B cell (primary cell): ENCODE data around the gene MYO1E. TPM values are rescaled to one million over a fixed set of nuclear protein-coding genes. Genes with fewer than 3 reads are reported as not detected.

Experiments
- ATAC-seq: fragments of 200-7000 bp; cut with Tn5 transposase; one replicate; pipeline ENCODE4 v1.10.0; 2021; ENCODE audit warnings: low read depth, mild to moderate bottlenecking, moderate number of reproducible peaks, moderate library complexity
- CTCF ChIA-PET: fragments of 350-600 bp; sonication (Branson Sonifier 250); formaldehyde crosslinking; loops from one replicate; lab custom pipeline; 2021; ENCODE audit warnings: antibody characterized with exemption, inconsistent platforms; lab: Charles Lee
- POLR2A ChIA-PET: fragments of 350-600 bp; sonication (Branson Sonifier 250); formaldehyde crosslinking; loops from one replicate; lab custom pipeline; 2021; ENCODE audit warnings: antibody characterized with exemption; lab: Charles Lee
- DNase-seq: peaks from one replicate; pipeline ENCODE4 v3.0.0; 2013
- H2AFZ ChIP-seq: 2 replicates; pipeline ENCODE4 v1.6.1; 2012; ENCODE audit warnings: mild to moderate bottlenecking, low read depth, low read length; ENCODE audit not compliant: insufficient read depth, poor library complexity, severe bottlenecking
- H3K27ac ChIP-seq, 2 donors: 1 replicate in 1 of 2; 2 replicates in 1 of 2; pipeline ENCODE4 v1.5.1; 2012 to 2013; ENCODE audit warnings: low read length in 2 of 2, mild to moderate bottlenecking in 2 of 2, moderate library complexity in 1 of 2
- H3K27me3 ChIP-seq, 4 experiments: fragments of 200-600 bp in 1 of 4; sonication (generic) in 1 of 4; replicated peaks in 1 of 4; 1 replicate in 2 of 4; 2 replicates in 2 of 4; pipeline versions ENCODE4 v1.6.1 to v1.7.0; 2013 to 2016; ENCODE audit warnings: low read length in 3 of 4, mild to moderate bottlenecking in 2 of 4, mixed read lengths in 1 of 4, moderate library complexity in 1 of 4; ENCODE audit not compliant: insufficient read depth in 4 of 4, control insufficient read depth in 3 of 4; ENCODE audit errors: control extremely low read depth in 1 of 4
- H3K36me3 ChIP-seq, 2 experiments: replicated peaks in 1 of 2; 1 replicate in 1 of 2; 2 replicates in 1 of 2; pipeline versions ENCODE4 v1.6.1 to v1.7.1; 2013; ENCODE audit warnings: low read length in 1 of 2; ENCODE audit not compliant: insufficient read depth in 2 of 2, control insufficient read depth in 1 of 2; ENCODE audit errors: control extremely low read depth in 1 of 2, extremely low read depth in 1 of 2
- H3K4me1 ChIP-seq, 2 donors: fragments of 200-600 bp in 1 of 2; sonication (generic) in 1 of 2; 1 replicate in 1 of 2; 2 replicates in 1 of 2; pipeline versions ENCODE4 v1.5.1 to v1.6.1; 2013 to 2017; ENCODE audit warnings: low read length in 2 of 2; ENCODE audit not compliant: control insufficient read depth in 2 of 2, insufficient read depth in 2 of 2
- H3K4me2 ChIP-seq: replicated peaks from 2 replicates; pipeline ENCODE3; 2012; ENCODE audit warnings: mild to moderate bottlenecking, low read depth, low read length; ENCODE audit not compliant: poor library complexity, severe bottlenecking
- H3K4me3 ChIP-seq, 5 experiments: fragments of 200-600 bp in 1 of 5; sonication (generic) in 1 of 5; 1 replicate in 3 of 5; 2 replicates in 2 of 5; pipeline versions ENCODE4 v1.5.1 to v1.7.0; 2011 to 2016; ENCODE audit warnings: low read length in 4 of 5, mild to moderate bottlenecking in 4 of 5, low read depth in 2 of 5, control low read depth in 1 of 5, moderate library complexity in 1 of 5; ENCODE audit not compliant: insufficient read depth in 1 of 5; ENCODE audit errors: control extremely low read depth in 1 of 5, extremely low read depth in 1 of 5
- H3K79me2 ChIP-seq: fragments of 200-600 bp; sonication (generic); one replicate; pipeline ENCODE4 v1.6.0; 2016; ENCODE audit warnings: low read length; ENCODE audit not compliant: control insufficient read depth, insufficient read depth
- H3K9ac ChIP-seq: fragments of 200-600 bp; sonication (generic); 2 replicates; pipeline ENCODE4 v1.6.1; 2017; ENCODE audit warnings: mild to moderate bottlenecking, low read length, moderate library complexity
- H3K9me3 ChIP-seq, 3 donors: one replicate each; pipeline versions ENCODE4 v1.6.1 to v1.7.1; 2013; ENCODE audit warnings: low read length in 2 of 3; ENCODE audit not compliant: control insufficient read depth in 2 of 3, insufficient read depth in 1 of 3; ENCODE audit errors: control extremely low read depth in 1 of 3
- H4K20me1 ChIP-seq: 2 replicates; pipeline ENCODE4 v1.6.0; 2012; ENCODE audit warnings: mild to moderate bottlenecking, low read length; ENCODE audit not compliant: insufficient read depth, control insufficient read depth, poor library complexity, severe bottlenecking
- H3K27ac Mint-ChIP-seq: one replicate; pipeline ENCODE4 v1.8.0; 2021; ENCODE audit warnings: mixed read lengths
- H3K27me3 Mint-ChIP-seq: one replicate; pipeline ENCODE4 v1.8.0; 2021; ENCODE audit warnings: mixed read lengths
- H3K4me1 Mint-ChIP-seq: one replicate; pipeline ENCODE4 v1.8.0; 2021; ENCODE audit warnings: mixed read lengths
- H3K4me3 Mint-ChIP-seq: one replicate; pipeline ENCODE4 v1.8.0; 2021; ENCODE audit warnings: mixed read lengths
- H3K9me3 Mint-ChIP-seq: one replicate; pipeline ENCODE4 v1.8.0; 2022; ENCODE audit warnings: mixed read lengths; ENCODE audit not compliant: insufficient read depth
- EZH2 ChIP-seq: IDR thresholded peaks from 2 replicates; pipeline ENCODE4 v1.6.1; 2012; ENCODE audit warnings: borderline replicate concordance, low read depth, mild to moderate bottlenecking, moderate library complexity, low read length; ENCODE audit not compliant: insufficient read depth, poor library complexity, severe bottlenecking
- WGBS: methylation state at CpG from one replicate; pipeline ENCODE4 v1.1.5; 2013; ENCODE audit warnings: missing lambda C conversion rate; ENCODE audit not compliant: insufficient coverage; 5-methylcytosine and 5-hydroxymethylcytosine counted together
- intact Hi-C: fragments of 100-400 bp; cut with micrococcal nuclease; formaldehyde crosslinking; loops from one replicate; pipeline ENCODE4 v1.10.0; 2022
- polyA plus RNA-seq: library from polyadenylated mRNA; depleted of rRNA; stranded (reverse); fragments of >200 nt; gene quantifications from 2 replicates; pipeline ENCODE4 v1.2.3, GENCODE V29; 2012
- total RNA-seq, 2 donors: library from RNA; stranded (reverse); fragments of 120-200 nt in 1 of 2; gene quantifications; 1 replicate in 1 of 2; 2 replicates in 1 of 2; pipeline versions ENCODE4 v1.2.3 to v1.2.4, GENCODE V29; 2013 to 2022
- TF ChIP-seq, protein P1 (sequence below): fragments of 200-600 bp; IDR thresholded peaks from one replicate; pipeline ENCODE4 v1.8.0; 2022; ENCODE audit warnings: antibody characterized with exemption, mild to moderate bottlenecking

MYO1E gene
- total and polyA plus RNA-seq, 2 donors (not counting 1 experiment from before 2014, with no cell fraction given), result 11.9 to 100.0 TPM

DNA sequence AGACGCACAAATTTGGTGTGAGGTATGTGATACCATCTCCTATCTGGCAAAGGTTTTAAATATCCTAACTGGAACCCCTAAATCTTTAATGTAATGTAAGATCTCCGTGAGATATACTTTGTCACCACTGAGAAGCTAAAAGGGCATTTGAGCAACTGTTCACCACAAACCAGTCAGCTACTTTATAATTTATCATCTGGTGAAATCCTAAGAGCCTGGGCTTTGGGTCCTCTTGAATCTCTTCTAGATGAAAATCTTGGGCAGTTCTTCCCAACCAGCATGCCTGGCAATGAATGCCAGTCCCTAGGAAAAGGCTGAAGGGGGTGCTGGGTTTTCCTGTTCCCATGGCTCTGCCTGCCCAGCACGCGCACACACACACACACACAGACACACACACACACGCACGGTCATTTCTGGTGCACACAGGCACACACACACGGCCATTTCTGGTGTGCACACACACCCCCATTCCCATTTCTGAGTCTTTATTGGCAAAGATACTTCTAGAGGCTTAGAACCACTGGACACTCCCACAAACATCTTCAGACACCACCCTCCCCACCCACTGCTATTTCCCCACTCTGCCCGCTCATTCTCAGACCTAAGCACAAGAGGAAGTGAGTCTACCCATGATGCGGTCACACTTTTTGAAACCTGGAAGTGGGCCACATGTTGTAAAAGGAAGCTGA, 72.6 kb downstream of the MYO1E start:
- Histone ChIP-seq H3K4me2 (peak overlapping the region; percentile 69), H3K9ac (peak overlapping the region; percentile 22)

More for the DNA sequence above, 72.6 kb downstream of the MYO1E start:
- Mint-ChIP-seq H3K9me3 (no peaks in the 10 kb centered on the region), H3K4me1 (peaks cover 84% of the 10 kb centered on the region), H3K4me3 (peak overlapping the region; percentile 64), H3K27me3 (no peaks in the 10 kb centered on the region), H3K27ac (peak overlapping the region; percentile 79)
- Histone ChIP-seq H3K4me3 (peak overlapping the region in 2 of 5 experiments; percentile 16 to 26), H2AFZ (peak overlapping the region; percentile 9), H3K79me2 (peaks cover 77% of the 10 kb centered on the region), H3K36me3 (no peaks in the 10 kb centered on the region), H3K4me1 (peaks cover 70 to 88% of the 10 kb centered on the region in 2 donors), H4K20me1 (peaks cover 22% of the 10 kb centered on the region), H3K27me3 (no peaks in the 10 kb centered on the region), H3K9me3 (no peaks in the 10 kb centered on the region), H3K27ac (peak overlapping the region; percentile 62 to 78)
- no peak for TF ChIP-seq EZH2
- TF ChIP-seq, protein P1, sequence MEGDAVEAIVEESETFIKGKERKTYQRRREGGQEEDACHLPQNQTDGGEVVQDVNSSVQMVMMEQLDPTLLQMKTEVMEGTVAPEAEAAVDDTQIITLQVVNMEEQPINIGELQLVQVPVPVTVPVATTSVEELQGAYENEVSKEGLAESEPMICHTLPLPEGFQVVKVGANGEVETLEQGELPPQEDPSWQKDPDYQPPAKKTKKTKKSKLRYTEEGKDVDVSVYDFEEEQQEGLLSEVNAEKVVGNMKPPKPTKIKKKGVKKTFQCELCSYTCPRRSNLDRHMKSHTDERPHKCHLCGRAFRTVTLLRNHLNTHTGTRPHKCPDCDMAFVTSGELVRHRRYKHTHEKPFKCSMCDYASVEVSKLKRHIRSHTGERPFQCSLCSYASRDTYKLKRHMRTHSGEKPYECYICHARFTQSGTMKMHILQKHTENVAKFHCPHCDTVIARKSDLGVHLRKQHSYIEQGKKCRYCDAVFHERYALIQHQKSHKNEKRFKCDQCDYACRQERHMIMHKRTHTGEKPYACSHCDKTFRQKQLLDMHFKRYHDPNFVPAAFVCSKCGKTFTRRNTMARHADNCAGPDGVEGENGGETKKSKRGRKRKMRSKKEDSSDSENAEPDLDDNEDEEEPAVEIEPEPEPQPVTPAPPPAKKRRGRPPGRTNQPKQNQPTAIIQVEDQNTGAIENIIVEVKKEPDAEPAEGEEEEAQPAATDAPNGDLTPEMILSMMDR, result no peak
- intact Hi-C loops, result loop anchor here (1.0 to 10.0 kb wide), 8 partner anchors 28 to 222 kb away; partner anchors contain the start of gene FAM81A
- peak; percentile 89 for ATAC-seq
- ChIA-PET POLR2A (interaction anchor here (0.6 to 1.1 kb wide), 9 partner anchors 17 to 183 kb away, joined by 3 to 8 read pairs (median 3); no protein-coding TSS in a partner anchor), CTCF (interaction anchor here (0.7 to 4.6 kb wide), 16 partner anchors 11 to 320 kb away, joined by 3 to 23 read pairs (median 4); partner anchors contain the start of gene FAM81A)
- peak; percentile 92 for DNase-seq
- 3% methylated on average over 6 of the region's 9 CpGs for WGBS
